Upper lobe of left lung (tissue), 6 donors: ENCODE results near the gene CDHR5. TPM values are rescaled to one million over a fixed set of nuclear protein-coding genes. Genes with fewer than 3 reads are reported as not detected.

Source experiments
- ATAC-seq, 2 donors: fragments of 200-7000 bp; cut with Tn5 transposase; one replicate each; pipeline ENCODE4 v1.9.1; 2022; ENCODE audit warnings: mild to moderate bottlenecking in 2 of 2, moderate library complexity in 2 of 2; ENCODE audit not compliant: low FRiP score in 2 of 2
- DNase-seq, 2 donors: peaks; one replicate each; pipeline ENCODE4 v3.0.0-alpha.2; 2019 to 2020
- H3K27ac ChIP-seq, 4 donors: fragments of 200-600 bp; sonication (generic); one replicate each; pipeline ENCODE4 v1.5.1; 2016 to 2019
- H3K27me3 ChIP-seq, 4 donors: fragments of 200-600 bp; sonication (generic); one replicate each; pipeline ENCODE4 v1.5.1; 2017 to 2019
- H3K36me3 ChIP-seq, 4 donors: fragments of 200-600 bp; sonication (generic); one replicate each; pipeline ENCODE4 v1.5.1; 2016 to 2019
- H3K4me1 ChIP-seq, 4 donors: fragments of 200-600 bp; sonication (generic); one replicate each; pipeline ENCODE4 v1.5.1; 2018 to 2019
- H3K4me3 ChIP-seq, 4 donors: fragments of 200-600 bp; sonication (generic); one replicate each; pipeline ENCODE4 v1.5.1; 2017 to 2019; ENCODE audit warnings: mild to moderate bottlenecking in 2 of 4, moderate library complexity in 1 of 4
- H3K9me3 ChIP-seq, 4 donors: fragments of 200-600 bp; sonication (generic); one replicate each; pipeline ENCODE4 v1.5.1; 2018 to 2019
- CTCF ChIP-seq, 6 experiments: fragments of 450-650 bp in 4 of 6; fragments of 200-600 bp in 2 of 6; sonication (generic) in 2 of 6; IDR thresholded peaks; one replicate each; pipeline ENCODE4 v1.5.1; 2016 to 2019; ENCODE audit warnings: antibody characterized with exemption in 6 of 6
- EP300 ChIP-seq, 4 donors: sonication (generic); formaldehyde crosslinking; IDR thresholded peaks; one replicate each; pipeline ENCODE4 v1.5.1; 2017; ENCODE audit warnings: antibody characterized with exemption in 4 of 4, control low read depth in 2 of 4
- POLR2A ChIP-seq, 4 donors: fragments of 450-650 bp; IDR thresholded peaks; one replicate each; pipeline ENCODE4 v1.5.1; 2016 to 2017; ENCODE audit warnings: antibody characterized with exemption in 4 of 4, mild to moderate bottlenecking in 2 of 4
- POLR2AphosphoS5 ChIP-seq, 2 donors: sonication (generic); formaldehyde crosslinking; IDR thresholded peaks; one replicate each; pipeline ENCODE4 v1.5.1; 2017; ENCODE audit warnings: antibody characterized with exemption in 2 of 2
- WGBS, 2 donors: methylation state at CpG; one replicate each; pipeline ENCODE4 v1.1.5; 2017 to 2018; 5-methylcytosine and 5-hydroxymethylcytosine counted together
- total RNA-seq, 6 donors: library from RNA; depleted of rRNA in 4 of 6; stranded (reverse); fragments of >200 nt in 4 of 6; gene quantifications; one replicate each; pipeline versions ENCODE4 v1.1.0 to v1.2.1, GENCODE V29; 2016 to 2021
- donor health status: DM: no; HTN: no; CAD: no; lungs with moderate emphysema.
- donor health status: DM: no; HTN: yes; CAD: no; lungs with severe emphysema.

Gene CDHR5
- total RNA-seq, 6 donors from 2014 or later = 0.40 TPM; not detected in 5

GRCh38 chr11:584287-584686 is 40.5 kb downstream of the CDHR5 start:
- DNase-seq = peak in 1 of 2 donors; percentile 57
- 94 to 98% methylated on average over 10 of the region's 10 CpGs for WGBS, 2 donors

GRCh38 chr11:581752-582151 is 43.0 kb downstream of the CDHR5 start:
- Histone ChIP-seq H3K27ac (no peak overlapping the region), H3K4me1 (peaks cover 29 to 43% (median 33%) of the 10 kb centered on the region in 4 donors), H3K36me3 (peaks cover 4 to 40% (median 31%) of the 10 kb centered on the region in 4 donors), H3K4me3 (no peak overlapping the region), H3K9me3 (no peaks in the 10 kb centered on the region), H3K27me3 (no peaks in the 10 kb centered on the region)
- TF ChIP-seq CTCF (IDR thresholded peaks at IDR 0.05) = no peak
- no peak for TF ChIP-seq POLR2A (IDR thresholded peaks at IDR 0.05)
- TF ChIP-seq POLR2AphosphoS5 (IDR thresholded peaks at IDR 0.05) = no peak
- TF ChIP-seq EP300 (IDR thresholded peaks at IDR 0.05) = no peak
- peak in 1 of 2 donors; percentile 47 for DNase-seq
- no peak for ATAC-seq
- WGBS, 2 donors = 82 to 86% methylated on average over 17 of the region's 17 CpGs

More at GRCh38 chr11:584287-584686, 40.5 kb downstream of the CDHR5 start:
- no peaks in the 10 kb centered on the region for H3K27me3 ChIP-seq
- H3K27ac ChIP-seq = no peak overlapping the region
- TF ChIP-seq CTCF (IDR thresholded peaks at IDR 0.05) (no peak), EP300 (IDR thresholded peaks at IDR 0.05) (no peak), POLR2A (IDR thresholded peaks at IDR 0.05) (no peak), POLR2AphosphoS5 (IDR thresholded peaks at IDR 0.05) (no peak)
- no peak for ATAC-seq
- H3K9me3 ChIP-seq = no peaks in the 10 kb centered on the region
- peaks cover 4 to 64% (median 54%) of the 10 kb centered on the region in 4 donors for H3K36me3 ChIP-seq
- peaks cover 8 to 29% (median 14%) of the 10 kb centered on the region in 4 donors for H3K4me1 ChIP-seq
- no peak overlapping the region for H3K4me3 ChIP-seq

GRCh38 chr11:581342-581741 is 43.4 kb downstream of the CDHR5 start:
- H3K36me3 ChIP-seq = peaks cover 4 to 36% (median 27%) of the 10 kb centered on the region in 4 donors
- H3K4me3 ChIP-seq = no peak overlapping the region
- ATAC-seq = no peak
- H3K4me1 ChIP-seq = peaks cover 29 to 43% (median 33%) of the 10 kb centered on the region in 4 donors
- WGBS, 2 donors = 88 to 91% methylated on average over 14 of the region's 14 CpGs
- no peak for TF ChIP-seq CTCF (IDR thresholded peaks at IDR 0.05)
- no peak for TF ChIP-seq EP300 (IDR thresholded peaks at IDR 0.05)
- TF ChIP-seq POLR2A (IDR thresholded peaks at IDR 0.05) = no peak
- no peak for TF ChIP-seq POLR2AphosphoS5 (IDR thresholded peaks at IDR 0.05)
- DNase-seq = peak in 1 of 2 donors; percentile 59
- no peaks in the 10 kb centered on the region for H3K27me3 ChIP-seq
- H3K9me3 ChIP-seq = no peaks in the 10 kb centered on the region
- no peak overlapping the region for H3K27ac ChIP-seq

- whole genome bisulfite sequencing, 2 donors = 83 to 91% methylated on average over 15 to 20 of the region's 20 CpGs
- H3K9me3 ChIP-seq = no peaks in the 10 kb centered on the region
Observed at GRCh38 chr11:579830-580601, 44.7 kb downstream of the CDHR5 start.

More at GRCh38 chr11:579830-580601, 44.7 kb downstream of the CDHR5 start:
- H3K27ac ChIP-seq = no peak overlapping the region
- H3K36me3 ChIP-seq = peaks cover 4 to 28% (median 24%) of the 10 kb centered on the region in 4 donors
- no peak for ATAC-seq
- no peak for TF ChIP-seq CTCF (IDR thresholded peaks at IDR 0.05)
- TF ChIP-seq EP300 (IDR thresholded peaks at IDR 0.05) = no peak
- TF ChIP-seq POLR2A (IDR thresholded peaks at IDR 0.05) = no peak
- no peak for TF ChIP-seq POLR2AphosphoS5 (IDR thresholded peaks at IDR 0.05)
- no peak overlapping the region for H3K4me3 ChIP-seq
- no peak for DNase-seq
- H3K4me1 ChIP-seq = peaks cover 34 to 49% (median 38%) of the 10 kb centered on the region in 4 donors
- H3K27me3 ChIP-seq = no peaks in the 10 kb centered on the region
